Measurements from ENCODE around the gene EHBP1. TPM values are rescaled to one million over a fixed set of nuclear protein-coding genes. Genes with fewer than 3 reads are reported as not detected.

The EHBP1 gene
- total RNA-seq, 8 experiments from 2014 or later, result 35.1 to 81.1 (median 54.6) TPM

Other genes with a start within 250 kb of the EHBP1 start
- gene TMEM17, start 199.5 kb upstream of the EHBP1 start, total RNA-seq, result 1 to 10 TPM; 2.6 to 8.3 (median 3.6) TPM

All from motor neuron (in vitro differentiated cells).